GM23248 (cell line): ENCODE measurements around the gene SMAP2.

ENCODE experiments used
- EZH2 ChIP-seq: fragments of 200-600 bp; sonication (generic); IDR thresholded peaks from 2 replicates; pipeline ENCODE4 v1.6.1; 2018; ENCODE audit warnings: antibody characterized with exemption, mild to moderate bottlenecking; ENCODE audit not compliant: insufficient read depth, poor library complexity, severe bottlenecking
- EZH2phosphoT487 ChIP-seq: fragments of 200-600 bp; sonication (generic); IDR thresholded peaks from 2 replicates; pipeline ENCODE4 v1.6.1; 2018; ENCODE audit warnings: antibody characterized with exemption, moderate library complexity, mild to moderate bottlenecking, low read depth; ENCODE audit not compliant: insufficient read depth

DNA sequence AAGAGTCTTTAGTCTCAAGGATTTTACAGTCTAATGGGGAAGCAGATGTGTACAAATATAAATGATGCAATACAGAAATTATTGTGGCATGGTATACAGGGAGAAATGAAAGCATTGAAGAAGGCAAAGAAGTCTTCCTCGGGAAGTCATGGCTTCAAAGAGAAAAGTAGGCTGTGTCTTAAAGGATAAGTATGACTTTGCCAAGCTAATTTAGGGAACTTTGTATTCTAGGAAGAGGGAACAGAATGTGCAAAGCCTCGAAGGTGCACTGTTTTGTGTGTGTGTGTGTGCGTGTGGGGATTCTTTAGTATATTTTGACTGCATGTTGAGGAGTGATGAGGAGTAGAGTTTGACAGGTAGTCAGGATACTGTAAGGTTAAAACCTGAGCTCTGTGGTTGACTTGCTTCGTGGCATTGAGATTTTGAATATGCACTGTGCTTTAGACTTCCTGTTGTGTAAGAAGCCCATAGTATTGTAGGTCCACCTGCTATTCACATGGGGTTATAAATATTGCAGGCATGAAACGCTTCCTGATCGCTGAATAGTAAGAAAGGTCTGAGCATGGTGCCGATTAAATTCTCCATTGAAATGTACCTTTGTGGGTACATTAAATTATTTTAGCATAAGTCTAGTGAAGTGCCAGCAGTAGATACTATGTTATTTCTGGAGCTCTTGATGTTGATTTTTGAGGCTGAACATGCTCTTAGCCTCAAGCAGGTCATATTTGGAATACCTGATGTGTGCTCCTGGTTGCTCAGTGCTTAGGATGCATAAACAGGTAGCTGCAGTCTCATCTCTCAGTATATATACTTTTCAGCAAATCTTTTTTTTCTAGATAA is 8.0 kb downstream of the SMAP2 start:
- TF ChIP-seq EZH2, result no peak
- no peak for TF ChIP-seq EZH2phosphoT487
